ENCODE data around the gene EIF3L.

The EIF3L gene

GRCh38 chr22:37817705-37818408 lies 31.4 kb upstream of the EIF3L start:
- DNase-seq (ENCODE audit: low spot score): peak; percentile 93

- peak; percentile 81 for DNase-seq (ENCODE audit: low spot score)
Observed at GRCh38 chr22:37818409-37819104, 30.7 kb upstream of the EIF3L start.

GRCh38 chr22:37819105-37819433 lies 30.1 kb upstream of the EIF3L start:
- no peak for DNase-seq (ENCODE audit: low spot score)

- DNase-seq (ENCODE audit: low spot score): no peak
Observed at GRCh38 chr22:37820350-37820749, 28.9 kb upstream of the EIF3L start.

GRCh38 chr22:37822079-37822833 lies 27.0 kb upstream of the EIF3L start:
- no peak for DNase-seq (ENCODE audit: low spot score)

GRCh38 chr22:37823134-37823985 lies 25.9 kb upstream of the EIF3L start, which contains the start of gene GALR3:
TSS of gene GALR3 (plus strand) at chr22:37823382. CDS start at chr22:37823407, 25 bp downstream.
- DNase-seq (ENCODE audit: low spot score): no peak

- no peak for DNase-seq (ENCODE audit: low spot score)
Observed at GRCh38 chr22:37824674-37825641, 24.3 kb upstream of the EIF3L start.

- DNase-seq (ENCODE audit: low spot score): no peak
Observed at GRCh38 chr22:37827056-37827455, 22.2 kb upstream of the EIF3L start.

GRCh38 chr22:37830093-37830842 lies 19.0 kb upstream of the EIF3L start:
- DNase-seq (ENCODE audit: low spot score): no peak

GRCh38 chr22:37831472-37831871 lies 17.7 kb upstream of the EIF3L start:
- no peak for DNase-seq (ENCODE audit: low spot score)

- no peak for DNase-seq (ENCODE audit: low spot score)
Observed at GRCh38 chr22:37832022-37832857, 17.0 kb upstream of the EIF3L start.

- no peak for DNase-seq (ENCODE audit: low spot score)
Observed at GRCh38 chr22:37842015-37842793, 7.0 kb upstream of the EIF3L start.

GRCh38 chr22:37843741-37844089 lies 5.5 kb upstream of the EIF3L start:
- DNase-seq (ENCODE audit: low spot score): no peak

GRCh38 chr22:37844904-37845329 lies 4.3 kb upstream of the EIF3L start:
- DNase-seq (ENCODE audit: low spot score): no peak

GRCh38 chr22:37846433-37846832 lies 2.8 kb upstream of the EIF3L start:
- DNase-seq (ENCODE audit: low spot score): no peak

GRCh38 chr22:37848587-37849088 lies 581 bp upstream of the EIF3L start:
- DNase-seq (ENCODE audit: low spot score): no peak

- no peak for DNase-seq (ENCODE audit: low spot score)
Observed at GRCh38 chr22:37850801-37851200, 1.6 kb downstream of the EIF3L start.

- DNase-seq (ENCODE audit: low spot score): no peak
Observed at GRCh38 chr22:37852418-37852817, 3.2 kb downstream of the EIF3L start.
